Calu3 (cell line): Measurements from ENCODE around the gene ACSM5. TPM values are rescaled to one million over a fixed set of nuclear protein-coding genes. Genes with fewer than 3 reads are reported as not detected.

Experiments
- Bru-seq: library from RNA; stranded (reverse); fragments of 400-500 nt; gene quantifications from one replicate; lab custom pipeline; 2021; lab: Mats Ljungman, UMichigan
- BruChase-seq, 2 experiments: library from RNA; stranded (reverse); fragments of 400-500 nt; gene quantifications; one replicate each; lab custom pipeline; 2021; lab: Mats Ljungman, UMichigan
- BruUV-seq: library from RNA; stranded (reverse); fragments of 400-500 nt; replicated peaks from 2 replicates; lab custom pipeline; 2021; lab: Mats Ljungman, UMichigan
- CTCF ChIA-PET: fragments of 300-600 bp; sonication (Branson Sonifier 250); formaldehyde crosslinking; loops from one replicate; lab custom pipeline; 2022; ENCODE audit warnings: antibody characterized with exemption; lab: Charles Lee
- DNase-seq: peaks from one replicate; pipeline ENCODE4 v3.0.0; 2022
- H3K27ac Mint-ChIP-seq: one replicate; pipeline ENCODE4 v1.8.0; 2022; ENCODE audit warnings: mixed read lengths; ENCODE audit not compliant: unreplicated experiment
- H3K27me3 Mint-ChIP-seq: one replicate; pipeline ENCODE4 v1.8.0; 2022; ENCODE audit warnings: mixed read lengths; ENCODE audit not compliant: unreplicated experiment
- H3K36me3 Mint-ChIP-seq: one replicate; pipeline ENCODE4 v1.8.0; 2022; ENCODE audit warnings: mild to moderate bottlenecking, moderate library complexity, mixed read lengths; ENCODE audit not compliant: insufficient read depth, unreplicated experiment
- H3K4me1 Mint-ChIP-seq: one replicate; pipeline ENCODE4 v1.8.0; 2022; ENCODE audit warnings: mild to moderate bottlenecking, low read depth, mixed read lengths; ENCODE audit not compliant: unreplicated experiment
- H3K4me3 Mint-ChIP-seq: one replicate; pipeline ENCODE4 v1.8.0; 2022; ENCODE audit warnings: mild to moderate bottlenecking, low read depth, moderate library complexity, mixed read lengths; ENCODE audit not compliant: unreplicated experiment
- H3K9me3 Mint-ChIP-seq: one replicate; pipeline ENCODE4 v1.8.0; 2022; ENCODE audit warnings: low read depth, mixed read lengths; ENCODE audit not compliant: unreplicated experiment
- CTCF ChIP-seq: fragments of 200-600 bp; IDR thresholded peaks from one replicate; pipeline ENCODE4 v1.8.0; 2022; ENCODE audit warnings: antibody characterized with exemption; ENCODE audit not compliant: unreplicated experiment
- intact Hi-C: fragments of 100-400 bp; cut with micrococcal nuclease; formaldehyde crosslinking; loops from one replicate; pipeline ENCODE4 v1.10.0; 2022; ENCODE audit not compliant: unreplicated experiment
- long read RNA-seq: library from polyadenylated mRNA; stranded (forward); transcript quantifications from one replicate; pipeline ENCODE4 v2.0.0, GENCODE V29; 2022
- total RNA-seq: library from RNA; stranded (reverse); gene quantifications from 2 replicates; pipeline ENCODE4 v1.2.3, GENCODE V29; 2022

Gene ACSM5
- total RNA-seq, result not detected in 2 replicates
- not detected for Bru-seq, nascent RNA
- BruChase-seq, experiment 1, labeled RNA remaining after a 6-hour chase, result not detected
- BruChase-seq, experiment 2, labeled RNA remaining after a 2-hour chase, result not detected
- long read RNA-seq, result 0 reads

DNA sequence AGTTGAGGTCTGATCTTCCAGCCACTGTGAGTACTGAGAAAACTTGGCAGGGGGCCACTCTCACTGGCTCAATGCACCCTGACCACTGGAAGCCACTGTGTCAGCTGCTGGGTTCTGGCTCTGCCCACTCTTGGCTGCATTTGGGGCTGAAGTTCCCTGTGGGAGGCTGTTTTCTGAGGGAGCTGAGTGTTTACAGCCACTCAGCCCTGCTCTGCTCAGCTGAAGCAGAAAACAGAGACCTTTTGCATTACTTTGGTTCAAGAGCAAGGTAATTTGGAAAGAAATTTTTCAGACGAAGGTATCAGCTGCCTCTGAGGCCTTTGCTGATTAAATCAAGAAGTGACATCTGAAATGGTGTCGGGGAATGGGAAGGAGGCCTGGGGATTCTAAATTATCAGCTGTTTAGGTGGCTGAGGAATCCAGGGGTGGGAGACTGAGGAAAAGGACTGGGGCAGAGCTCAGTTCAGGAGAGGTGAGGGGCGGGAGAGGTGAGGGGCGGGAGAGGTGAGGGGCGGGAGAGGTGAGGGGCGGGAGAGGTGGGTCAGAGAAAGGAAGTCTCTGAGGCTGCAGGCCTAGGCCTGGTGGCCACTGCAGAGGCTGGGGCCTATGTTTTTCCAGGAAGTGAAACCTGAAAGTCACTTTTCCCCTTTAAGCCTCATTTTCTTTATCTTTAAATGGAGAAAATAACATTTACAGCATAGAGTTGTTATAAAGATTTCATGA is at the start of gene ACSM5:
Gene ACSM5 (plus strand): TSS at position 137 of the 723 bp plus-strand sequence. CDS start 1,951 bp downstream, outside the sequence.
- BruUV-seq, result no TSS peak
- Mint-ChIP-seq H3K4me1 (no peaks in the 10 kb centered on the region), H3K4me3 (no peak within 1 kb of the TSS), H3K27ac (no peak within 1 kb of the TSS), H3K27me3 (peaks cover 10% of the 10 kb centered on the region), H3K9me3 (no peaks in the 10 kb centered on the region), H3K36me3 (no peaks in the 10 kb centered on the region)
- TF ChIP-seq CTCF, result no peak
- CTCF ChIA-PET, result no interaction called here
- no peak for DNase-seq
- intact Hi-C loops, result no loop called here

- BruUV-seq, result no TSS peak
- intact Hi-C loops, result no loop called here
- no peak overlapping the region for H3K27ac Mint-ChIP-seq
- no peak for TF ChIP-seq CTCF
- H3K4me3 Mint-ChIP-seq, result no peak overlapping the region
- no peaks in the 10 kb centered on the region for H3K9me3 Mint-ChIP-seq
- H3K4me1 Mint-ChIP-seq, result no peaks in the 10 kb centered on the region
- DNase-seq, result no peak
- CTCF ChIA-PET, result no interaction called here
- no peaks in the 10 kb centered on the region for H3K36me3 Mint-ChIP-seq
- peaks cover 86% of the 10 kb centered on the region for H3K27me3 Mint-ChIP-seq
These were observed 49.3 kb upstream of the ACSM5 start for GRCh38 chr16:20359997-20360396.

DNA sequence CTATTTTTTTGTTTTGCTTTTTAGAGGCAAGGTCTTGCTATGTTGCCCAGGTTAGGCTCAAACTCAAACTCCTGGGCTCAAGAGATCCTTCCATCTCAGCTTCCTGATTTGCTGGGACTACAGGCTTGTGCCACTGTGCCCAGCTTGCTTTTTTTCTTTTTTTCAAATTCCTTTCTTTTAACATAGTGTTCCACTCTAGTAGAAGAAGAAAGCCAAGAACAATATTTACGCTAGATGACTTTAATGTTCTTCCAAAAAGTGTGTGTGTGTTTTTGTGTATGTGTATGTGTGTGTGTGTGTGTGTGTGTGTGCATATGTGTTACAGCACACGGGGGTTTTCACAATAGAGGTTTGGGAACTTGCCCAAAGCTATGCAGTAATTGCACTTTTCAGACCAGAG is 46.1 kb upstream of the ACSM5 start:
- Mint-ChIP-seq H3K9me3 (no peaks in the 10 kb centered on the region), H3K27me3 (peaks cover 82% of the 10 kb centered on the region), H3K36me3 (no peaks in the 10 kb centered on the region), H3K4me3 (no peak overlapping the region), H3K27ac (no peak overlapping the region), H3K4me1 (no peaks in the 10 kb centered on the region)
- no peak for DNase-seq
- BruUV-seq, result no TSS peak
- intact Hi-C loops, result no loop called here
- CTCF ChIA-PET, result interaction anchor here (0.6 kb wide), 1 partner anchor 60 kb away, joined by 5 read pairs; no protein-coding TSS in a partner anchor
- no peak for TF ChIP-seq CTCF

DNA sequence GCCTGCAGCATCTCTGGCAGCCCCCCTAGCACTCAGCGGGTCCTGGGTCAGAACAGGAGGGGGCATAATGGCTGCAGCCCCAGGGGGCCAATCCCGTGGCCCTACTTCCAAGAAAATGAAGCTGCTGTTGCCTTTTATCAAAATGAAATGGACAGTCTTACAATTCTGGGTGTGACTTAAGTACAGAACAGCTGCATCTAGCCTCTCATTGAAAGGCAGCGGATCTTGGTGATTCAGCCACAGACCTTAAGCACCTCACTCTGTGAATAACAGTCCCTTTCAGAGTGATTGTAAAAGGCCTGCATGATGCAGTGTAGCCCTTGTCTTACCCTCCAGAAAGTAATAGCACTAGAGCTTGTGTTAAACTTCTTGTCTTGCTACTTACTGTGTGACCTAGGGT is 45.3 kb upstream of the ACSM5 start:
- no peak for DNase-seq
- CTCF ChIA-PET, result interaction anchor here (0.9 kb wide), 1 partner anchor 781 kb away, joined by 3 read pairs; no protein-coding TSS in a partner anchor

More for the DNA sequence above, 45.3 kb upstream of the ACSM5 start:
- H3K4me3 Mint-ChIP-seq, result no peak overlapping the region
- no TSS peak for BruUV-seq
- peaks cover 82% of the 10 kb centered on the region for H3K27me3 Mint-ChIP-seq
- H3K36me3 Mint-ChIP-seq, result no peaks in the 10 kb centered on the region
- TF ChIP-seq CTCF, result no peak
- no peak overlapping the region for H3K27ac Mint-ChIP-seq
- no peaks in the 10 kb centered on the region for H3K9me3 Mint-ChIP-seq
- H3K4me1 Mint-ChIP-seq, result no peaks in the 10 kb centered on the region
- intact Hi-C loops, result no loop called here
